GM20000 (cell line): ENCODE data around the gene GATA2.

Experiments used
- DNase-seq: peaks from one replicate; pipeline ENCODE4 v3.0.0; 2012; ENCODE audit warnings: low spot score
- TF ChIP-seq, protein P1 (sequence below): IDR thresholded peaks from 2 replicates; pipeline ENCODE4 v1.5.1; 2012; ENCODE audit warnings: mild to moderate bottlenecking, control low read depth; ENCODE audit errors: extremely low read depth, missing control alignments

GATA2 gene

GRCh38 chr3:128468791-128469527 lies 24.0 kb downstream of the GATA2 start:
- DNase-seq, result no peak
- TF ChIP-seq, protein P1, sequence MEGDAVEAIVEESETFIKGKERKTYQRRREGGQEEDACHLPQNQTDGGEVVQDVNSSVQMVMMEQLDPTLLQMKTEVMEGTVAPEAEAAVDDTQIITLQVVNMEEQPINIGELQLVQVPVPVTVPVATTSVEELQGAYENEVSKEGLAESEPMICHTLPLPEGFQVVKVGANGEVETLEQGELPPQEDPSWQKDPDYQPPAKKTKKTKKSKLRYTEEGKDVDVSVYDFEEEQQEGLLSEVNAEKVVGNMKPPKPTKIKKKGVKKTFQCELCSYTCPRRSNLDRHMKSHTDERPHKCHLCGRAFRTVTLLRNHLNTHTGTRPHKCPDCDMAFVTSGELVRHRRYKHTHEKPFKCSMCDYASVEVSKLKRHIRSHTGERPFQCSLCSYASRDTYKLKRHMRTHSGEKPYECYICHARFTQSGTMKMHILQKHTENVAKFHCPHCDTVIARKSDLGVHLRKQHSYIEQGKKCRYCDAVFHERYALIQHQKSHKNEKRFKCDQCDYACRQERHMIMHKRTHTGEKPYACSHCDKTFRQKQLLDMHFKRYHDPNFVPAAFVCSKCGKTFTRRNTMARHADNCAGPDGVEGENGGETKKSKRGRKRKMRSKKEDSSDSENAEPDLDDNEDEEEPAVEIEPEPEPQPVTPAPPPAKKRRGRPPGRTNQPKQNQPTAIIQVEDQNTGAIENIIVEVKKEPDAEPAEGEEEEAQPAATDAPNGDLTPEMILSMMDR, result no peak

- no peak for DNase-seq
- TF ChIP-seq, protein P1, result no peak
Observed at GRCh38 chr3:128468285-128468790, 24.7 kb downstream of the GATA2 start.

- no peak for DNase-seq
- TF ChIP-seq, protein P1, result no peak
Observed at GRCh38 chr3:128466840-128467541, 26.0 kb downstream of the GATA2 start, which contains the start of gene DNAJB8. Gene DNAJB8 (minus strand): TSS chr3:128466890. CDS start chr3:128463245, 3,645 bp downstream.

DNA sequence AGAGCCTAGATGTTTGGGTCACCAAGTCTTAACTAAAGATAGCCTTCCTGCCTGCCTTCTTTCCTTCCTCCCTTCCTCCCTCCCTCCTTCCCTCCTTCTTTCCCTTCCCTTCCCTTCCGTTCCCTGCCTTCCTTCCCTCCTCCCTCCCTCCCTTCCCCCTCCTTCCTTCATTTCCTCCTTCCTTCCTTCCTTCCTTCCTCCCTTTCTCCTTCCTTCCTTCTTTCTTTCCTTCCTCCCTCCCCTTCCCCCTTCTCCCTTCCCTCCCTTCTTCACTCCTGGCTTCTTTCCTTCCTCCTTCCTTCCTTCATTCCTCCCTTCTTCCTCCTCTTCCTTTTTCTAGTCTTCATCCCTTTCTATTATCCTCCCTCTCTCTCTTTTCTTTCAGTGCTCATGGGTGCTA lies 28.3 kb downstream of the GATA2 start:
- DNase-seq, result no peak
- TF ChIP-seq, protein P1, result no peak

- TF ChIP-seq, protein P1, result no peak
- DNase-seq, result no peak
Observed at GRCh38 chr3:128464188-128464587, 28.8 kb downstream of the GATA2 start.

GRCh38 chr3:128463771-128464170 lies 29.2 kb downstream of the GATA2 start:
- TF ChIP-seq, protein P1, result no peak
- DNase-seq, result no peak

- no peak for DNase-seq
- TF ChIP-seq, protein P1, result no peak
Observed at GRCh38 chr3:128463354-128463753, 29.6 kb downstream of the GATA2 start.
